Stimulated activated naive CD8-positive, alpha-beta T cell treated with anti-CD3 and anti-CD28 coated beads, Interleukin-15, amount 100 ng/mL, for 72 hours (primary cell): Measurements from ENCODE around the gene ULBP1.
"Not testable (repeated sequence)": the region's sequence is repeated elsewhere in the genome, so short reads cannot be mapped to it uniquely, and the experiment has no call there.

Source experiments
- ATAC-seq: fragments of 150-1000 bp; cut with Tn5 transposase; 2 replicates; pipeline ENCODE4 v1.10.0; 2021; ENCODE audit warnings: mild to moderate bottlenecking, moderate library complexity
- DNase-seq, 2 donors: peaks; one replicate each; pipeline ENCODE4 v3.0.0; 2021 to 2022
- H3K27ac Mint-ChIP-seq, 2 donors: one replicate each; pipeline ENCODE4 v1.8.0; 2022; ENCODE audit warnings: mild to moderate bottlenecking in 2 of 2, mixed read lengths in 2 of 2, moderate library complexity in 2 of 2
- H3K27me3 Mint-ChIP-seq: one replicate; pipeline ENCODE4 v1.8.0; 2022; ENCODE audit warnings: mixed read lengths
- H3K4me1 Mint-ChIP-seq: one replicate; pipeline ENCODE4 v1.8.0; 2022; ENCODE audit warnings: mild to moderate bottlenecking, mixed read lengths
- H3K4me3 Mint-ChIP-seq, 2 donors: one replicate each; pipeline ENCODE4 v1.8.0; 2022; ENCODE audit warnings: mild to moderate bottlenecking in 2 of 2, mixed read lengths in 2 of 2, moderate library complexity in 1 of 2
- H3K9me3 Mint-ChIP-seq, 2 donors: one replicate each; pipeline ENCODE4 v1.8.0; 2022; ENCODE audit warnings: mixed read lengths in 2 of 2

The ULBP1 gene

GRCh38 chr6:149995235-149995750, 31.6 kb downstream of the ULBP1 start:
- ATAC-seq: no peak
- DNase-seq: no peak
- Mint-ChIP-seq H3K9me3 (no peaks in the 10 kb centered on the region), H3K27me3 (peaks cover 88% of the 10 kb centered on the region), H3K4me1 (peaks cover 31% of the 10 kb centered on the region), H3K27ac (no peak overlapping the region), H3K4me3 (no peak overlapping the region)

- Mint-ChIP-seq H3K4me1 (peaks cover 31% of the 10 kb centered on the region), H3K27me3 (peaks cover 83% of the 10 kb centered on the region), H3K4me3 (no peak overlapping the region), H3K27ac (no peak overlapping the region), H3K9me3 (no peaks in the 10 kb centered on the region)
- no peak for DNase-seq
- no peak for ATAC-seq
These were observed 32.2 kb downstream of the ULBP1 start for GRCh38 chr6:149995971-149996370.

GRCh38 chr6:149999636-150000035, 35.9 kb downstream of the ULBP1 start:
- H3K9me3 Mint-ChIP-seq: no peaks in the 10 kb centered on the region
- ATAC-seq (no peak), DNase-seq (no peak)
- peaks cover 54% of the 10 kb centered on the region for H3K4me1 Mint-ChIP-seq
- H3K27me3 Mint-ChIP-seq: peaks cover 47% of the 10 kb centered on the region
- no peak overlapping the region for H3K4me3 Mint-ChIP-seq
- H3K27ac Mint-ChIP-seq: no peak overlapping the region

- H3K4me3 Mint-ChIP-seq: peak overlapping the region; percentile 21 to 64
- ATAC-seq: peak; percentile 55
- DNase-seq: peak; percentile 52 to 65
- H3K4me1 Mint-ChIP-seq: peaks cover 62% of the 10 kb centered on the region
- peaks cover 37% of the 10 kb centered on the region for H3K27me3 Mint-ChIP-seq
- H3K9me3 Mint-ChIP-seq: no peaks in the 10 kb centered on the region
- H3K27ac Mint-ChIP-seq: peak overlapping the region in 1 of 2 donors; percentile 64
These were observed 37.7 kb downstream of the ULBP1 start for GRCh38 chr6:150001295-150002008.

- H3K4me1 Mint-ChIP-seq: peaks cover 75% of the 10 kb centered on the region
- no peak overlapping the region for H3K4me3 Mint-ChIP-seq
- ATAC-seq (no peak), DNase-seq (no peak)
- H3K9me3 Mint-ChIP-seq: no peaks in the 10 kb centered on the region
- no peak overlapping the region for H3K27ac Mint-ChIP-seq
- H3K27me3 Mint-ChIP-seq: peaks cover 24% of the 10 kb centered on the region
These were observed 39.0 kb downstream of the ULBP1 start for GRCh38 chr6:150002710-150003109.

- Mint-ChIP-seq H3K4me1 (peaks cover 81% of the 10 kb centered on the region), H3K27me3 (peaks cover 29% of the 10 kb centered on the region), H3K4me3 (peak overlapping the region in 1 of 2 donors; percentile 94)
- H3K27ac Mint-ChIP-seq, H3K9me3 Mint-ChIP-seq, DNase-seq, ATAC-seq: not testable (repeated sequence)
These were observed 39.9 kb downstream of the ULBP1 start for GRCh38 chr6:150003599-150003998.

GRCh38 chr6:150004101-150004782, 40.5 kb downstream of the ULBP1 start:
- no peaks in the 10 kb centered on the region for H3K9me3 Mint-ChIP-seq
- DNase-seq (peak in 1 of 2 donors; percentile 81), ATAC-seq (peak; percentile 72)
- H3K27ac Mint-ChIP-seq: peak overlapping the region; percentile 13 to 29
- H3K4me3 Mint-ChIP-seq: peak overlapping the region; percentile 93 to 94
- peaks cover 85% of the 10 kb centered on the region for H3K4me1 Mint-ChIP-seq
- peaks cover 33% of the 10 kb centered on the region for H3K27me3 Mint-ChIP-seq

- peaks cover 33% of the 10 kb centered on the region for H3K27me3 Mint-ChIP-seq
- peak overlapping the region; percentile 93 to 94 for H3K4me3 Mint-ChIP-seq
- peak overlapping the region; percentile 71 to 93 for H3K27ac Mint-ChIP-seq
- H3K4me1 Mint-ChIP-seq: peaks cover 79% of the 10 kb centered on the region
- H3K9me3 Mint-ChIP-seq: no peaks in the 10 kb centered on the region
- ATAC-seq (peak; percentile 77), DNase-seq (peak; percentile 94 to 96)
These were observed 41.3 kb downstream of the ULBP1 start for GRCh38 chr6:150004783-150005717.

GRCh38 chr6:150005761-150006651, 42.3 kb downstream of the ULBP1 start:
- Mint-ChIP-seq H3K27me3 (peaks cover 38% of the 10 kb centered on the region), H3K4me1 (peaks cover 69% of the 10 kb centered on the region), H3K27ac (no peak overlapping the region)

GRCh38 chr6:150006961-150007464, 43.3 kb downstream of the ULBP1 start:
- Mint-ChIP-seq H3K4me3 (peak overlapping the region in 1 of 2 donors; percentile 2), H3K4me1 (peaks cover 59% of the 10 kb centered on the region), H3K9me3 (no peaks in the 10 kb centered on the region), H3K27ac (no peak overlapping the region), H3K27me3 (peaks cover 43% of the 10 kb centered on the region)
- DNase-seq (peak; percentile 68 to 70), ATAC-seq (peak; percentile 51)

More at GRCh38 chr6:150005761-150006651, 42.3 kb downstream of the ULBP1 start:
- ATAC-seq (no peak), DNase-seq (no peak)
- Mint-ChIP-seq H3K9me3 (no peaks in the 10 kb centered on the region), H3K4me3 (peak overlapping the region; percentile 93 to 94)

- no peak overlapping the region for H3K27ac Mint-ChIP-seq
- no peaks in the 10 kb centered on the region for H3K9me3 Mint-ChIP-seq
- H3K4me1 Mint-ChIP-seq: peaks cover 47% of the 10 kb centered on the region
- ATAC-seq (no peak), DNase-seq (no peak)
- no peak overlapping the region for H3K4me3 Mint-ChIP-seq
- H3K27me3 Mint-ChIP-seq: peaks cover 55% of the 10 kb centered on the region
These were observed 44.8 kb downstream of the ULBP1 start for GRCh38 chr6:150008588-150008987.

GRCh38 chr6:150012846-150013784, 49.4 kb downstream of the ULBP1 start:
- H3K9me3 Mint-ChIP-seq, ATAC-seq, H3K27ac Mint-ChIP-seq, H3K4me3 Mint-ChIP-seq, DNase-seq: not testable (repeated sequence)
- peaks cover 39% of the 10 kb centered on the region for H3K4me1 Mint-ChIP-seq
- peaks cover 87% of the 10 kb centered on the region for H3K27me3 Mint-ChIP-seq
